Mammary epithelial cell (primary cell): Measurements from ENCODE around the gene PRELID3B.

Experiments
- CTCF ChIP-seq, 2 donors: IDR thresholded peaks in 1 of 2; conservative IDR thresholded peaks in 1 of 2; 2 replicates each; pipeline ENCODE4 v1.5.1; 2011 to 2012; ENCODE audit warnings: inconsistent platforms in 2 of 2, low read length in 2 of 2, mild to moderate bottlenecking in 2 of 2, control low read depth in 1 of 2, low read depth in 1 of 2; ENCODE audit not compliant: insufficient read depth in 1 of 2; ENCODE audit errors: extremely low read depth in 1 of 2
- EZH2 ChIP-seq: IDR thresholded peaks from 2 replicates; pipeline ENCODE4 v1.6.1; 2012; ENCODE audit warnings: low read length, inconsistent platforms, borderline replicate concordance

GRCh38 chr20:58986286-58986967 lies 56.2 kb downstream of the PRELID3B start:
- TF ChIP-seq CTCF (conservative IDR thresholded peaks at IDR 0.05 in 1 of 2, IDR thresholded peaks at IDR 0.05 in 1 of 2; ENCODE audit: extremely low read depth in 1 of 2, insufficient read depth in 1 of 2, low read depth in 1 of 2, low read length in 2 of 2) = no peak
- TF ChIP-seq EZH2 = no peak
